GM23338 (cell line): ENCODE data around the gene SDR42E2. TPM values are rescaled to one million over a fixed set of nuclear protein-coding genes. Genes with fewer than 3 reads are reported as not detected.
A peak's percentile ranks its signal among the peaks of the same experiment; 100 is the strongest.
"Not testable (repeated sequence)": the region's sequence is repeated elsewhere in the genome, so short reads cannot be mapped to it uniquely, and the experiment has no call there.

Source experiments
- ATAC-seq: fragments of 200-7000 bp; cut with Tn5 transposase; 3 replicates; pipeline ENCODE4 v1.9.1; 2020
- DNase-seq: peaks from one replicate; pipeline ENCODE4 v3.0.0-alpha.2; 2015; ENCODE audit warnings: low spot score
- H2AFZ ChIP-seq: fragments of 200-600 bp; sonication (generic); 2 replicates; pipeline ENCODE4 v1.8.0; 2016; ENCODE audit warnings: antibody characterized with exemption, mild to moderate bottlenecking, moderate library complexity
- H3F3A ChIP-seq: fragments of 200-600 bp; sonication (generic); replicated peaks from 2 replicates; pipeline ENCODE4 v1.8.0; 2017; ENCODE audit warnings: antibody characterized with exemption, mixed run types, low read depth
- H3K27ac ChIP-seq: fragments of 200-600 bp; sonication (generic); 2 replicates; pipeline ENCODE4 v1.6.1; 2016; ENCODE audit warnings: low read depth
- H3K27me3 ChIP-seq: fragments of 200-600 bp; sonication (generic); 2 replicates; pipeline ENCODE4 v1.8.0; 2016; ENCODE audit warnings: mild to moderate bottlenecking, mixed run types, moderate library complexity; ENCODE audit not compliant: insufficient read depth
- H3K36me3 ChIP-seq: fragments of 200-600 bp; sonication (generic); 2 replicates; pipeline ENCODE4 v1.8.0; 2016; ENCODE audit warnings: mild to moderate bottlenecking; ENCODE audit not compliant: insufficient read depth
- H3K4me1 ChIP-seq: fragments of 200-600 bp; sonication (generic); 2 replicates; pipeline ENCODE4 v1.8.0; 2016; ENCODE audit warnings: mild to moderate bottlenecking, moderate library complexity; ENCODE audit not compliant: insufficient read depth
- H3K4me2 ChIP-seq: fragments of 200-600 bp; sonication (generic); 2 replicates; pipeline ENCODE4 v1.7.1; 2017; ENCODE audit warnings: mixed run types
- H3K4me3 ChIP-seq: fragments of 200-600 bp; sonication (generic); 2 replicates; pipeline ENCODE4 v1.6.1; 2016; ENCODE audit warnings: mixed run types
- H3K79me2 ChIP-seq: fragments of 200-600 bp; sonication (generic); replicated peaks from 2 replicates; pipeline ENCODE4 v1.8.0; 2017; ENCODE audit warnings: mild to moderate bottlenecking; ENCODE audit not compliant: insufficient read depth
- H3K9me2 ChIP-seq: fragments of 200-600 bp; sonication (generic); 2 replicates; pipeline ENCODE4 v1.8.0; 2017; ENCODE audit not compliant: insufficient read depth
- H4K20me1 ChIP-seq: fragments of 200-600 bp; sonication (generic); replicated peaks from 2 replicates; pipeline ENCODE4 v1.8.0; 2017; ENCODE audit warnings: mild to moderate bottlenecking; ENCODE audit not compliant: insufficient read depth
- H3K27ac Mint-ChIP-seq: 2 replicates; pipeline ENCODE4 v1.8.0; 2020; ENCODE audit warnings: inconsistent platforms, mild to moderate bottlenecking, moderate library complexity, mixed read lengths
- H3K27me3 Mint-ChIP-seq: 3 replicates; pipeline ENCODE4 v1.8.0; 2022; ENCODE audit warnings: low read depth, mild to moderate bottlenecking, moderate library complexity, mixed read lengths, inconsistent platforms; ENCODE audit not compliant: insufficient read depth, poor library complexity
- H3K36me3 Mint-ChIP-seq: 3 replicates; pipeline ENCODE4 v1.8.0; 2021; ENCODE audit warnings: low read depth, mild to moderate bottlenecking, inconsistent platforms, moderate library complexity, mixed read lengths
- H3K4me1 Mint-ChIP-seq: 3 replicates; pipeline ENCODE4 v1.8.0; 2020; ENCODE audit warnings: mild to moderate bottlenecking, inconsistent platforms, mixed read lengths
- H3K4me3 Mint-ChIP-seq: 3 replicates; pipeline ENCODE4 v1.8.0; 2021; ENCODE audit warnings: moderate library complexity, mild to moderate bottlenecking, inconsistent platforms, mixed read lengths
- H3K9me3 Mint-ChIP-seq: 3 replicates; pipeline ENCODE4 v1.8.0; 2020; ENCODE audit warnings: moderate library complexity, mild to moderate bottlenecking, inconsistent platforms, mixed read lengths
- CREB1 ChIP-seq: fragments of 250-450 bp; sonication (Bioruptor Pico); IDR thresholded peaks from 2 replicates; pipeline ENCODE4 v1.5.0; 2020; ENCODE audit warnings: low read depth, mild to moderate bottlenecking, moderate library complexity
- ETS1 ChIP-seq: IDR thresholded peaks from 2 replicates; pipeline ENCODE4 v1.6.1; 2016; ENCODE audit warnings: antibody characterized with exemption
- EZH2 ChIP-seq: fragments of 200-600 bp; sonication (generic); IDR thresholded peaks from one replicate; pipeline ENCODE4 v1.8.0; 2017; ENCODE audit warnings: antibody characterized with exemption, mild to moderate bottlenecking, low read depth; ENCODE audit not compliant: unreplicated experiment
- EZH2phosphoT487 ChIP-seq: fragments of 200-600 bp; sonication (generic); IDR thresholded peaks from one replicate; pipeline ENCODE4 v1.8.1; 2018; ENCODE audit warnings: antibody characterized with exemption; ENCODE audit not compliant: unreplicated experiment
- NANOG ChIP-seq: IDR thresholded peaks from 2 replicates; pipeline ENCODE4 v1.6.1; 2016; ENCODE audit warnings: antibody characterized with exemption, borderline replicate concordance
- POLR2AphosphoS5 ChIP-seq: IDR thresholded peaks from 2 replicates; pipeline ENCODE4 v1.6.1; 2016; ENCODE audit warnings: antibody characterized with exemption, low read depth
- REST ChIP-seq: IDR thresholded peaks from one replicate; pipeline ENCODE4 v1.6.1; 2018; ENCODE audit warnings: antibody characterized with exemption; ENCODE audit not compliant: unreplicated experiment
- STAT1 ChIP-seq: IDR thresholded peaks from one replicate; pipeline ENCODE4 v1.6.1; 2016; ENCODE audit warnings: antibody characterized with exemption; ENCODE audit not compliant: unreplicated experiment
- ZNF114 ChIP-seq: fragments of 250-450 bp; sonication (Bioruptor Pico); IDR thresholded peaks from 2 replicates; pipeline ENCODE4 v1.5.0; 2020; ENCODE audit warnings: mild to moderate bottlenecking, moderate library complexity
- ZNF331 ChIP-seq: fragments of 250-450 bp; sonication (Bioruptor Pico); IDR thresholded peaks from 2 replicates; pipeline ENCODE4 v1.5.0; 2020; ENCODE audit warnings: low read depth, mild to moderate bottlenecking, moderate library complexity
- polyA plus RNA-seq: library from polyadenylated mRNA; unstranded; fragments of >200 nt; fragmentation: Nextera tagmentation; extraction: Ambion mirVana; gene quantifications from 2 replicates; pipeline ENCODE4 v1.2.1, GENCODE V29; 2016
- total RNA-seq: library from RNA; depleted of rRNA; stranded (reverse); fragments of >200 nt; shearing (Covaris generic); gene quantifications from 2 replicates; pipeline ENCODE4 v1.2.3, GENCODE V29; 2014

SDR42E2 gene
- total and polyA plus RNA-seq, 2 experiments from 2014 or later, result 0.15 TPM; not detected in 1

GRCh38 chr16:22172642-22173041, 10.3 kb downstream of the SDR42E2 start:
- peaks cover 10% of the 10 kb centered on the region for H3K27me3 Mint-ChIP-seq
- not testable (repeated sequence) for H4K20me1 ChIP-seq, H3K36me3 Mint-ChIP-seq, H2AFZ ChIP-seq, DNase-seq, H3K27ac ChIP-seq, H3K27me3 ChIP-seq, H3K27ac Mint-ChIP-seq, H3K9me3 Mint-ChIP-seq, H3K4me1 Mint-ChIP-seq, H3F3A ChIP-seq, H3K4me3 Mint-ChIP-seq, H3K4me2 ChIP-seq, ATAC-seq, H3K79me2 ChIP-seq, H3K4me1 ChIP-seq, H3K36me3 ChIP-seq, H3K9me2 ChIP-seq, H3K4me3 ChIP-seq

- H3K4me1 Mint-ChIP-seq, result no peaks in the 10 kb centered on the region
- H3K27ac ChIP-seq, result no peak overlapping the region
- no peaks in the 10 kb centered on the region for H3K9me2 ChIP-seq
- H3K4me2 ChIP-seq, result no peak overlapping the region
- no peaks in the 10 kb centered on the region for H3K9me3 Mint-ChIP-seq
- no peak overlapping the region for H3K4me3 Mint-ChIP-seq
- no peaks in the 10 kb centered on the region for H3K4me1 ChIP-seq
- no peaks in the 10 kb centered on the region for H3K36me3 Mint-ChIP-seq
- TF ChIP-seq POLR2AphosphoS5 (no peak), STAT1 (no peak), ETS1 (no peak), NANOG (no peak), ZNF331 (no peak)
- H3K36me3 ChIP-seq, result no peaks in the 10 kb centered on the region
- H3K27me3 ChIP-seq, result no peaks in the 10 kb centered on the region
- H3K27ac Mint-ChIP-seq, result no peak overlapping the region
- H3F3A ChIP-seq, result no peaks in the 10 kb centered on the region
- ATAC-seq, result no peak
- no peaks in the 10 kb centered on the region for H4K20me1 ChIP-seq
- H3K4me3 ChIP-seq, result no peak overlapping the region
- DNase-seq, result no peak
- no peak overlapping the region for H2AFZ ChIP-seq
- H3K79me2 ChIP-seq, result no peaks in the 10 kb centered on the region
- H3K27me3 Mint-ChIP-seq, result peaks cover 13% of the 10 kb centered on the region
Observed at GRCh38 chr16:22174642-22175041, 12.3 kb downstream of the SDR42E2 start.

GRCh38 chr16:22177968-22178930, 15.9 kb downstream of the SDR42E2 start:
- no peak for DNase-seq
- H3K36me3 Mint-ChIP-seq, result no peaks in the 10 kb centered on the region
- no peaks in the 10 kb centered on the region for H4K20me1 ChIP-seq
- H3K4me1 Mint-ChIP-seq, result no peaks in the 10 kb centered on the region
- H3K4me3 Mint-ChIP-seq, result no peak overlapping the region
- no peak overlapping the region for H2AFZ ChIP-seq
- no peaks in the 10 kb centered on the region for H3K79me2 ChIP-seq
- H3K27me3 ChIP-seq, result no peaks in the 10 kb centered on the region
- H3K4me2 ChIP-seq, result no peak overlapping the region
- H3K27ac Mint-ChIP-seq, result no peak overlapping the region
- H3F3A ChIP-seq, result no peaks in the 10 kb centered on the region
- ATAC-seq, result peak; percentile 39; the same call in 1 of the 3 replicates
- no peaks in the 10 kb centered on the region for H3K36me3 ChIP-seq
- no peak overlapping the region for H3K4me3 ChIP-seq
- H3K27ac ChIP-seq, result no peak overlapping the region
- H3K27me3 Mint-ChIP-seq, result peaks cover 18% of the 10 kb centered on the region
- no peaks in the 10 kb centered on the region for H3K9me2 ChIP-seq
- H3K4me1 ChIP-seq, result no peaks in the 10 kb centered on the region
- H3K9me3 Mint-ChIP-seq, result no peaks in the 10 kb centered on the region
- TF ChIP-seq EZH2, result no peak
- TF ChIP-seq CREB1, result no peak
- no peak for TF ChIP-seq REST
- no peak for TF ChIP-seq ZNF114 (CRISPR knock-in tag)
- TF ChIP-seq EZH2phosphoT487, result no peak
